GM13977 (cell line): ENCODE data around the gene THY1.
"Not testable (repeated sequence)": the region's sequence is repeated elsewhere in the genome, so short reads cannot be mapped to it uniquely, and the experiment has no call there.

ENCODE experiments used
- DNase-seq: peaks from one replicate; pipeline ENCODE4 v3.0.0; 2012; ENCODE audit warnings: low spot score
- CTCF ChIP-seq: IDR thresholded peaks from 2 replicates; pipeline ENCODE4 v1.5.1; 2012; ENCODE audit warnings: mild to moderate bottlenecking, control low read depth; ENCODE audit not compliant: insufficient read depth; ENCODE audit errors: extremely low read depth, missing control alignments
- in situ Hi-C: fragments of 300-500 bp; cut with MboI; formaldehyde crosslinking; loops from one replicate; pipeline ENCODE4 v1.12.0; 2022; ENCODE audit warnings: low sequenced_read_pairs, low pct_unique_long_range_greater_than_20kb, mixed read lengths, inconsistent platforms; ENCODE audit not compliant: unreplicated experiment

The THY1 gene

GRCh38 chr11:119415517-119415916 is 7.5 kb downstream of the THY1 start:
- no peak for TF ChIP-seq CTCF
- in situ Hi-C loops, result no loop called here

GRCh38 chr11:119414734-119415133 is 8.2 kb downstream of the THY1 start:
- peak; percentile 6 for DNase-seq
- no peak for TF ChIP-seq CTCF
- in situ Hi-C loops, result no loop called here

More at GRCh38 chr11:119415517-119415916, 7.5 kb downstream of the THY1 start:
- DNase-seq, result no peak

DNA sequence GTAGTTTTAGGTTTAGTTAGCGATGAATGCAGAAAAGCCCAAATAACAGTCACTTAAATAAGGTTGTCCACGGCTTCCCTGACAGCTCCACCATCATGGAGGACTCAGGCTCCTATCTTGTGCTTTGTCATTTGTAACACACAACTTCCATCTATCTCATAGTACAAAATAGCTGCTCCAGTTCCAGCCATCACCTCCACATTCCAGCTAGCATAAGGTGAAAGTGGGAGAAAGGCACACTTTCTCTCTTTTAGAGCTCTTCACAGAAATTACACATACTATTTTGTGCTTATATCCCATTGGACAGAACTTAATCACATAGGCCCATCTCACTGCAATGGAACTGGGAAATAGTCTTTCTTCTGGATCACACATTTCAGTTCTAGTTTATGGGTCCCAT is 8.7 kb downstream of the THY1 start:
- in situ Hi-C loops, result no loop called here
- DNase-seq, result peak; percentile 2
- no peak for TF ChIP-seq CTCF

DNA sequence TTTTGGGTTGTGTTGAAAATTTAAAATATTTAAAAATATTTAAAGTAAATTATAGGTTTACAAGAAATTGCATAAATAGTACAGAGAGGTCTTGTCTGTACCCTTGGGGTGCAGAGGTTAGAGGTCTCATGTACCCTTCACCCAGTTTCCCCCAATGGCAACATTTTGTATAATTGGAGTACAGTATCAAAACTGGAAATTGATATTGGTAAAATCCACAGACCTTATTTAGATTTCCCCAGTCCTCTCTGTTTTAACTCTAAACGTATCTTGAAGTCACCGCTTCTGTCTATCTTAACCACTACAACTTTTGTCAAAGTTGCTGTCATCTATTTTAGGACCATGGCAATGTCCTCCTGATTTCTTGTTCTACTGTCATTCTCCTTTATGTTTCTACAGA is 10.9 kb downstream of the THY1 start:
- in situ Hi-C loops, result no loop called here
- TF ChIP-seq CTCF, result no peak
- DNase-seq, result no peak

- TF ChIP-seq CTCF, result no peak
- in situ Hi-C loops, result no loop called here
- DNase-seq, result no peak
These were observed 12.5 kb downstream of the THY1 start for GRCh38 chr11:119410501-119410900.

- in situ Hi-C loops, result no loop called here
- no peak for TF ChIP-seq CTCF
- peak; percentile 1 for DNase-seq
These were observed 13.2 kb downstream of the THY1 start for GRCh38 chr11:119409731-119410130.

- TF ChIP-seq CTCF, result no peak
- no peak for DNase-seq
- in situ Hi-C loops, result no loop called here
These were observed 17.0 kb downstream of the THY1 start for GRCh38 chr11:119406005-119406404.

DNA sequence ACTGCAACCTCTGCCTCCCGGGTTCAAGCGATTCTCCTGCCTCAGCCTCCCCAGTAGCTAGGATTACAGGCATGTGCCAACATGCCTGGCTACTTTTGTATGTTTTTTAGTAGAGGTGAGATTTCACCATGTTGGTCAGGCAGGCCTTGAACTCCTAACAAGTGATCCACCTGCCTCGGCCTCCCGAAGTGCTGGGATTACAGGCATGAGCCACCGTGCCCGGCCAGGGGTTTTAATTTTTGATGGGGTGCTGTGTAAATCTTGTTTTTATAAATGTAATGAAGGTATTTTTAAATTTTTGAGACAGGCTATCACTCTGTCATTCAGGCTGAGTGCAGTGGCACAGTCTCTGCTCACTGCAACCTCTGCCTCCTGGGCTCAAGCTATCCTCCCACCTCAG is 17.5 kb downstream of the THY1 start:
- in situ Hi-C loops, DNase-seq: not testable (repeated sequence)
